GM12875 (cell line): Measurements from ENCODE around the gene UGT1A9.

ENCODE experiments used
- H3K4me3 ChIP-seq: one replicate; pipeline ENCODE4 v1.5.1; 2011; ENCODE audit warnings: low read depth, low read length, control low read depth
- TF ChIP-seq, protein P1 (sequence below): IDR thresholded peaks from 2 replicates; pipeline ENCODE4 v1.5.1; 2011; ENCODE audit warnings: low read depth, mild to moderate bottlenecking, control low read depth, inconsistent platforms, low read length, moderate library complexity, borderline replicate concordance; ENCODE audit not compliant: insufficient read depth

UGT1A9 gene

DNA sequence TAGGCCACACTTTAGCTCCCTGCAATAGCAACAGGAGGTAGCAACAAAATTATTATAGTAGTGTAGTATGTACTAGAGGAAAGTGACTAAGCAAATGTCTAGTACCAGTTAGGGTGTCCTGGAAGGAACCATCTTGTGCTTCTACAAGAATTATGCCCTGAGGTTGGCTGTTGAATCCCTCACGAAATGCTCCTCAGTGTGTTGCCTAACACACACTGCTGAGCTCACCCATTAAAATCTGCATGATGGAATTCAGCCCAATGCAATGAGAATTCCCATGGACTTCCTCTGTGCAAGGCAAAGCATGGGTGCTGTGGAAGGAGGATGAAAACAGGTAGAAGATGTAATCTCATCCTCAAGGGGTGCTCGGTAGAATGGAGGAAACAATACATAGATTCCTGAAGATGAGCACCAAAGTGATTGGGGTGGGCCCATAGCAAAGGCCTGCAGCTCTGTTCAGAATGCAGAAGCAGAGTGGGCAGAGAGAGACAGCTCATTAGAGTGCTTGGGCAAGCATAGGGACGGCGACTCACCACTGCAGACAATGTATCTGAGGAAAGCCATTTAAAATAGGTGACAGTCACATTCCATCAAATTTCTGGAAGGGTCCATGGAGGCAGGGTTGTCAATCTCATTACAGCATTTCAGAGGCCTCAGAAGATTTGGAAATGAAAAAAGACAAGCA is 8.8 kb downstream of the UGT1A9 start:
- no peak overlapping the region for H3K4me3 ChIP-seq
- TF ChIP-seq, protein P1, sequence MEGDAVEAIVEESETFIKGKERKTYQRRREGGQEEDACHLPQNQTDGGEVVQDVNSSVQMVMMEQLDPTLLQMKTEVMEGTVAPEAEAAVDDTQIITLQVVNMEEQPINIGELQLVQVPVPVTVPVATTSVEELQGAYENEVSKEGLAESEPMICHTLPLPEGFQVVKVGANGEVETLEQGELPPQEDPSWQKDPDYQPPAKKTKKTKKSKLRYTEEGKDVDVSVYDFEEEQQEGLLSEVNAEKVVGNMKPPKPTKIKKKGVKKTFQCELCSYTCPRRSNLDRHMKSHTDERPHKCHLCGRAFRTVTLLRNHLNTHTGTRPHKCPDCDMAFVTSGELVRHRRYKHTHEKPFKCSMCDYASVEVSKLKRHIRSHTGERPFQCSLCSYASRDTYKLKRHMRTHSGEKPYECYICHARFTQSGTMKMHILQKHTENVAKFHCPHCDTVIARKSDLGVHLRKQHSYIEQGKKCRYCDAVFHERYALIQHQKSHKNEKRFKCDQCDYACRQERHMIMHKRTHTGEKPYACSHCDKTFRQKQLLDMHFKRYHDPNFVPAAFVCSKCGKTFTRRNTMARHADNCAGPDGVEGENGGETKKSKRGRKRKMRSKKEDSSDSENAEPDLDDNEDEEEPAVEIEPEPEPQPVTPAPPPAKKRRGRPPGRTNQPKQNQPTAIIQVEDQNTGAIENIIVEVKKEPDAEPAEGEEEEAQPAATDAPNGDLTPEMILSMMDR = no peak

DNA sequence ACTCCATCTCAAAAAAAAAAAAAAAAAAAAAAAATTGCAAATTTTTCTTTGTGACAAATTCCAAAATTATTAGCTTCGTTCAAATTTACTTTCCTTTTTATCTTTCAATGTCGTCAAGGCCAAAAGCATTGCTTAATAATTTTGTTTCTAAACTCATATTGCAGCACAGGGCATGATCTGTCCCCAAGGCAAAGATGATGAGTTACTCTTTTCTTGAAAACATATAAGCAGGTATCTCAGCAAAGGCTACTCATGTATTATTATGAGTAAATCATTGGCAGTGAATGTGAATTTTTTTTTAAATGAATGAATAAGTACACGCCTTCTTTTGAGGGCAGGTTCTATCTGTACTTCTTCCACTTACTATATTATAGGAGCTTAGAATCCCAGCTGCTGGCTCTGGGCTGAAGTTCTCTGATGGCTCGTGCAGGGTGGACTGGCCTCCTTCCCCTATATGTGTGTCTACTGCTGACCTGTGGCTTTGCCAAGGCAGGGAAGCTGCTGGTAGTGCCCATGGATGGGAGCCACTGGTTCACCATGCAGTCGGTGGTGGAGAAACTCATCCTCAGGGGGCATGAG is 9.9 kb downstream of the UGT1A9 start, which contains the start of gene UGT1A7:
TSS of gene UGT1A7 (plus strand) at position 381 of the 579 bp plus-strand sequence. CDS start at position 418, 37 bp downstream.
- TF ChIP-seq, protein P1 = no peak
- H3K4me3 ChIP-seq = no peak within 1 kb of the TSS

DNA sequence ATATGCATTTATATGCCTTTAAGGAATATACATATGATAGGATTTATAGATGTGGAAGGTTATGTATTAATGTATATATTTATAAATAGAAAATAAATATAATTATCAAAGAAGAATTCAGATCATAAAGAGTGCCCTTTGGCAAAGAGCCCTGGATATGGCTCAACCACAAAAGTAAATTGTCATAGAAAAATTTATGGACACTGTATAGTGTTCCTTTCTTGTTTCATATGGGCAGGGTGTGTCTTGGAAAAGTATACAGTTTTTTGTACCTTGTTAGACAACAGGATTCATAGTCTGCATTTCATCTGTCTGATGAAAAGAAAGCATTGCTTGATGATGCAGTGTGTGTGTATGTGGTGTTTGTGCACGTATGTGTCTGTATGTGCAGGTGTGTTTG is 12.9 kb downstream of the UGT1A9 start:
- no peak overlapping the region for H3K4me3 ChIP-seq
- TF ChIP-seq, protein P1 = no peak

DNA sequence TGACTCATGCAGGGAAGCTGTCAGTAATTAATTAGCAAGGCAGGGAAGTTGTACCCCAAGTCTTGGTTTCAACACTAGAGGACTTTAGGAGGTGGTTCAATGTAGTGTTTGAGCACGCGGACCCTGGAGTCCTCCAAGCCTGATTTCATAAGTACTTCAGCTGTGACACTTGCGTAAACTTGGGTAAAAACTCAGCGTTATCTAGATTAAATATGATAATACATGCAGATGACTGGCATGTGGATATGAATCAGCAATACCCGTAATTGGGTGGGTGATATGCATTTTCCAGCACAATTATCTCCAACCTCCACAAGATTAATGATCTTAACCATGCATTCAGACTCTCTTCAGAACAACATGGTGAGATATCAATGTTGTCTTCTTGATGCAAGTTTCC is 15.2 kb downstream of the UGT1A9 start:
- TF ChIP-seq, protein P1 = no peak
- no peak overlapping the region for H3K4me3 ChIP-seq

DNA sequence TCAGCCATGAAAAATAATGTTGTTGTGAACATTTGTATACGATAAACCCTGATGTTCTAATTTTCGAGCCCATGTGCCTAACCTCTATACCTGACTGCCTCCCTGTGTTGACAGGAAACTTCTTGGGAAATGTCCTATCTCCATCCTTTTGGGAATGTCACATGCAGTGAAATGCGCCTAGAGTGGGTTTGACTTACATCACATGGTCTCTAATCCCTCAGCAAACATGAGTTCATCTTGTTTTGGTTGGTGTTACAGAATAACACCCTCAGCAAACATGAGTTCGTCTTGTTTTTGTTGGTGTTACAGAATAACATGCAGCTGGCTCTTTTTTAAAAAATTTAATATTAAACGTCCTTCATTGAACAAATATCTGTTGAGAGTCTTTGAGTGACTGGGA is 16.6 kb downstream of the UGT1A9 start:
- no peak overlapping the region for H3K4me3 ChIP-seq
- TF ChIP-seq, protein P1 = no peak

DNA sequence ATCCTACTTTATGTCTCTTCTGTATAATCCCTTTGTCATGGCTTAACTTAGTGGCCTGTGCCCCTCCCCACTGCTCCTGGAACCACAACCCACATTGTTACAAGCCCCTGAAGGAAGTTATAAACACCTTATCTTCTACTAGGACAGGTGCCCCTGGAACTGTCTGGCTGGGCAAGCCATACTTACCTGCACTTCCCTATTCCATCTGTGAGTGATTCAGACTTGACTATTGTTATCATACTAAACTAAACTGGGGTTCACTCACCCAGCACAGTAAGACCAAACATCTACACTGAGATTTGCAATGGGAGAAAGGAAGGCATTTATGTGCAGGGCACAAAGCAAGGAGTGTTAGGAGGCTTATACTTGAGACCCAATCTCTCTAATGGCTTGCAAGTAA is 17.3 kb downstream of the UGT1A9 start:
- TF ChIP-seq, protein P1 = no peak
- H3K4me3 ChIP-seq = no peak overlapping the region

DNA sequence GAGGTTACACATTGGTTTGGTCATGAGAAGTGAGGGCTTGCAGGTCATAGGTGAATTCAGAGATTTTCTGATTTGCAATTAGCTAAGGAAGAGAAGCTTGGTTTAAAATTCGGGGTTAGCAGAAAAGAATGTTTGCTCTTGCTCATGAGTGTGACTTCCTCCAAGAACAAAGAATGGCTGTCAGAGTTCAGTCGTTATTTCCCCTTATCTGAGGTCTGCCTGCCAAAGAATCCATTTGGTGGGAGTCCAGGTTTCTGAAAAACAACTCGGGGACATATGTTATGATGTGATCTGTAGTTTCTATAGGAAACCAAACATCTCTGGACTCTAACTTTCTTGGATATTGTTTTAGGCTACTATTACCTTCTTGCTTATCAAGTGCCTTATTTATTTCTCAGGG is 17.8 kb downstream of the UGT1A9 start:
- TF ChIP-seq, protein P1 = no peak

More for the DNA sequence above, 17.8 kb downstream of the UGT1A9 start:
- no peak overlapping the region for H3K4me3 ChIP-seq
